Measurements from ENCODE around the gene SFXN5. TPM values are rescaled to one million over a fixed set of nuclear protein-coding genes. Genes with fewer than 3 reads are reported as not detected.

SFXN5 gene
- polyA plus RNA-seq, 1 donor (not counting 4 experiments of a cell fraction or from before 2014, with no cell fraction given) = 6.3 TPM

GRCh38 chr2:72961853-72962468, 109.6 kb downstream of the SFXN5 start:
- DNase-seq (ENCODE audit: low read depth, low spot score) (no peak), FAIRE-seq (no peak)
- Histone ChIP-seq H2AFZ (ENCODE audit: control insufficient read depth, low read length) (no peak overlapping the region), H3K27me3 (ENCODE audit: control insufficient read depth, extremely low read depth, insufficient read depth, low read length) (no peaks in the 10 kb centered on the region), H3K27ac (ENCODE audit: control insufficient read depth, insufficient read depth, low read length) (no peak overlapping the region), H3K4me2 (ENCODE audit: control insufficient read depth, extremely low read depth, insufficient read depth, low read depth, low read length) (no peak overlapping the region), H3K79me2 (ENCODE audit: control insufficient read depth, insufficient read depth, low read length) (no peaks in the 10 kb centered on the region), H3K4me1 (ENCODE audit: control insufficient read depth, extremely low read depth, insufficient read depth, low read length) (no peaks in the 10 kb centered on the region), H3K9me3 (ENCODE audit: control insufficient read depth, low read depth, low read length) (no peaks in the 10 kb centered on the region), H3K9ac (ENCODE audit: control insufficient read depth, extremely low read depth, insufficient read depth, low read length) (no peak overlapping the region), H3K9me1 (ENCODE audit: control insufficient read depth, extremely low read depth, insufficient read depth, low read length) (no peaks in the 10 kb centered on the region), H3K36me3 (ENCODE audit: control insufficient read depth in 2 of 2, extremely low read depth in 1 of 2, insufficient read depth in 2 of 2, low read length in 2 of 2) (no peaks in the 10 kb centered on the region), H4K20me1 (ENCODE audit: control insufficient read depth, extremely low read depth, insufficient read depth, low read length) (no peaks in the 10 kb centered on the region), H3K4me3 (ENCODE audit: control insufficient read depth in 2 of 3, extremely low read depth in 1 of 3, insufficient read depth in 2 of 3, low read depth in 1 of 3, low read length in 3 of 3) (no peak overlapping the region)
- no peak for TF ChIP-seq CTCF (optimal IDR thresholded peaks at IDR 0.05 in 1 of 3, IDR thresholded peaks at IDR 0.05 in 1 of 3, conservative IDR thresholded peaks at IDR 0.05 in 1 of 3; ENCODE audit: extremely low read depth in 1 of 3, insufficient read depth in 2 of 3, low read length in 3 of 3)
- no peak for TF ChIP-seq EZH2 (IDR thresholded peaks at IDR 0.05; ENCODE audit: low read length)
- dilution Hi-C loops (cut with MboI; ENCODE audit: extremely low pct_ligation_motif_present, low sequenced_read_pairs) = no loop called here

- no peaks in the 10 kb centered on the region for H3K36me3 ChIP-seq (ENCODE audit: control insufficient read depth in 2 of 2, extremely low read depth in 1 of 2, insufficient read depth in 2 of 2, low read length in 2 of 2)
- H3K27ac ChIP-seq (ENCODE audit: control insufficient read depth, insufficient read depth, low read length) = no peak overlapping the region
- no peak for TF ChIP-seq EZH2 (IDR thresholded peaks at IDR 0.05; ENCODE audit: low read length)
- TF ChIP-seq CTCF (optimal IDR thresholded peaks at IDR 0.05 in 1 of 3, IDR thresholded peaks at IDR 0.05 in 1 of 3, conservative IDR thresholded peaks at IDR 0.05 in 1 of 3; ENCODE audit: extremely low read depth in 1 of 3, insufficient read depth in 2 of 3, low read length in 3 of 3) = no peak
- dilution Hi-C loops (cut with MboI; ENCODE audit: extremely low pct_ligation_motif_present, low sequenced_read_pairs) = no loop called here
- H3K9me1 ChIP-seq (ENCODE audit: control insufficient read depth, extremely low read depth, insufficient read depth, low read length) = no peaks in the 10 kb centered on the region
- H3K79me2 ChIP-seq (ENCODE audit: control insufficient read depth, insufficient read depth, low read length) = no peaks in the 10 kb centered on the region
- no peaks in the 10 kb centered on the region for H3K4me1 ChIP-seq (ENCODE audit: control insufficient read depth, extremely low read depth, insufficient read depth, low read length)
- no peak overlapping the region for H3K9ac ChIP-seq (ENCODE audit: control insufficient read depth, extremely low read depth, insufficient read depth, low read length)
- FAIRE-seq (no peak), DNase-seq (ENCODE audit: low read depth, low spot score) (no peak)
- no peaks in the 10 kb centered on the region for H3K27me3 ChIP-seq (ENCODE audit: control insufficient read depth, extremely low read depth, insufficient read depth, low read length)
- H3K4me3 ChIP-seq (ENCODE audit: control insufficient read depth in 2 of 3, extremely low read depth in 1 of 3, insufficient read depth in 2 of 3, low read depth in 1 of 3, low read length in 3 of 3) = no peak overlapping the region
- H3K4me2 ChIP-seq (ENCODE audit: control insufficient read depth, extremely low read depth, insufficient read depth, low read depth, low read length) = no peak overlapping the region
- no peaks in the 10 kb centered on the region for H4K20me1 ChIP-seq (ENCODE audit: control insufficient read depth, extremely low read depth, insufficient read depth, low read length)
- no peak overlapping the region for H2AFZ ChIP-seq (ENCODE audit: control insufficient read depth, low read length)
- H3K9me3 ChIP-seq (ENCODE audit: control insufficient read depth, low read depth, low read length) = no peaks in the 10 kb centered on the region
Measured at GRCh38 chr2:72961036-72961720, 110.3 kb downstream of the SFXN5 start.
